CD14-positive monocyte (primary cell): Measurements from ENCODE around the gene SLC24A3. TPM values are rescaled to one million over a fixed set of nuclear protein-coding genes. Genes with fewer than 3 reads are reported as not detected.

ENCODE experiments used
- DNase-seq, 3 donors: peaks; one replicate each; pipeline ENCODE4 v3.0.0-alpha.2; 2011 to 2022
- H2AFZ ChIP-seq: 2 replicates; pipeline ENCODE4 v1.6.0; 2012; ENCODE audit warnings: mild to moderate bottlenecking, low read depth, low read length, inconsistent platforms; ENCODE audit not compliant: insufficient read depth, poor library complexity, severe bottlenecking
- H3K27ac ChIP-seq, 2 donors: 1 replicate in 1 of 2; 2 replicates in 1 of 2; pipeline ENCODE4 v1.5.1; 2012 to 2013; ENCODE audit warnings: low read length in 2 of 2, control low read depth in 1 of 2, inconsistent platforms in 1 of 2, low read depth in 1 of 2, mild to moderate bottlenecking in 1 of 2
- H3K27me3 ChIP-seq, 2 donors: one replicate each; pipeline versions ENCODE4 v1.6.0 to v1.6.1; 2011 to 2013; ENCODE audit warnings: low read length in 2 of 2; ENCODE audit not compliant: control insufficient read depth in 2 of 2, insufficient read depth in 2 of 2
- H3K36me3 ChIP-seq, 2 donors: replicated peaks in 1 of 2; 1 replicate in 1 of 2; 2 replicates in 1 of 2; pipeline versions ENCODE4 v1.5.1 to v1.6.1; 2012 to 2013; ENCODE audit warnings: low read length in 2 of 2, control low read depth in 1 of 2, inconsistent platforms in 1 of 2, mild to moderate bottlenecking in 1 of 2; ENCODE audit not compliant: insufficient read depth in 2 of 2, control insufficient read depth in 1 of 2
- H3K4me1 ChIP-seq, 2 donors: 1 replicate in 1 of 2; 2 replicates in 1 of 2; pipeline versions ENCODE4 v1.5.1 to v1.6.1; 2012 to 2013; ENCODE audit warnings: low read length in 2 of 2, control low read depth in 1 of 2, inconsistent platforms in 1 of 2, mild to moderate bottlenecking in 1 of 2, moderate library complexity in 1 of 2; ENCODE audit not compliant: insufficient read depth in 2 of 2, control insufficient read depth in 1 of 2
- H3K4me2 ChIP-seq: replicated peaks from 2 replicates; pipeline ENCODE3; 2012; ENCODE audit warnings: low read length, moderate library complexity, mild to moderate bottlenecking; ENCODE audit not compliant: poor library complexity, severe bottlenecking; ENCODE audit errors: extremely low read depth
- H3K4me3 ChIP-seq, 3 experiments: fragments of 200-600 bp in 1 of 3; sonication (generic) in 1 of 3; replicated peaks in 1 of 3; 1 replicate in 2 of 3; 2 replicates in 1 of 3; pipeline ENCODE4 v1.5.1; 2011 to 2013; ENCODE audit warnings: low read length in 3 of 3, mild to moderate bottlenecking in 3 of 3, control low read depth in 2 of 3, low read depth in 2 of 3, inconsistent platforms in 1 of 3, moderate library complexity in 1 of 3
- H3K79me2 ChIP-seq: 2 replicates; pipeline ENCODE4 v1.6.0; 2012; ENCODE audit warnings: mild to moderate bottlenecking, control low read depth, inconsistent platforms, low read length, moderate library complexity; ENCODE audit not compliant: insufficient read depth
- H3K9ac ChIP-seq: 2 replicates; pipeline ENCODE4 v1.6.0; 2017; ENCODE audit warnings: low read length, mild to moderate bottlenecking; ENCODE audit not compliant: insufficient read depth, poor library complexity, severe bottlenecking
- H3K9me3 ChIP-seq, 2 donors: replicated peaks in 1 of 2; 1 replicate in 1 of 2; 2 replicates in 1 of 2; pipeline versions ENCODE4 v1.5.1 to v1.6.1; 2012 to 2013; ENCODE audit warnings: low read length in 2 of 2, control low read depth in 1 of 2; ENCODE audit not compliant: control insufficient read depth in 1 of 2, insufficient read depth in 1 of 2
- H4K20me1 ChIP-seq: 2 replicates; pipeline ENCODE4 v1.6.0; 2012; ENCODE audit warnings: mild to moderate bottlenecking, low read length, control low read depth, moderate library complexity; ENCODE audit not compliant: insufficient read depth
- H3K27ac Mint-ChIP-seq, 7 donors: one replicate each; pipeline ENCODE4 v1.8.0; 2020; ENCODE audit warnings: mild to moderate bottlenecking in 7 of 7, mixed read lengths in 7 of 7, moderate library complexity in 6 of 7, inconsistent platforms in 2 of 7
- H3K27me3 Mint-ChIP-seq, 3 donors: one replicate each; pipeline ENCODE4 v1.8.0; 2021 to 2022; ENCODE audit warnings: low read depth in 3 of 3, mild to moderate bottlenecking in 3 of 3, mixed read lengths in 3 of 3, moderate library complexity in 3 of 3, inconsistent platforms in 1 of 3
- H3K36me3 Mint-ChIP-seq, 2 donors: one replicate each; pipeline ENCODE4 v1.8.0; 2020; ENCODE audit warnings: mixed read lengths in 2 of 2, inconsistent platforms in 1 of 2, mild to moderate bottlenecking in 1 of 2
- H3K4me1 Mint-ChIP-seq: one replicate; pipeline ENCODE4 v1.8.0; 2020; ENCODE audit warnings: mild to moderate bottlenecking, mixed read lengths
- H3K4me3 Mint-ChIP-seq, 2 donors: one replicate each; pipeline ENCODE4 v1.8.0; 2020; ENCODE audit warnings: mild to moderate bottlenecking in 2 of 2, mixed read lengths in 2 of 2, moderate library complexity in 1 of 2
- H3K9me3 Mint-ChIP-seq, 7 donors: one replicate each; pipeline ENCODE4 v1.8.0; 2020 to 2022; ENCODE audit warnings: mixed read lengths in 7 of 7, mild to moderate bottlenecking in 6 of 7, moderate library complexity in 6 of 7, inconsistent platforms in 2 of 7
- CTCF ChIP-seq: fragments of 200-600 bp; IDR thresholded peaks from one replicate; pipeline ENCODE4 v1.8.0; 2022; ENCODE audit warnings: antibody characterized with exemption, mild to moderate bottlenecking
- WGBS: methylation state at CpG from one replicate; pipeline ENCODE4 v1.1.5; 2013; ENCODE audit warnings: missing lambda C conversion rate; ENCODE audit not compliant: insufficient coverage; 5-methylcytosine and 5-hydroxymethylcytosine counted together
- intact Hi-C, 2 donors: fragments of 100-400 bp; cut with micrococcal nuclease; formaldehyde crosslinking; loops; one replicate each; pipeline versions ENCODE4 v1.15.0 to v1.15.1; 2023
- polyA plus RNA-seq, 3 donors: library from polyadenylated mRNA; depleted of rRNA in 1 of 3; unstranded in 2 of 3; stranded (reverse) in 1 of 3; fragments of 300-500 nt in 2 of 3; fragments of >200 nt in 1 of 3; fragmentation: Illumina TruSeq in 2 of 3; gene quantifications; 1 replicate in 2 of 3; 2 replicates in 1 of 3; pipeline ENCODE4 v1.2.3, GENCODE V29; 2012 to 2021

Gene SLC24A3
- polyA plus RNA-seq, 3 donors, result 0.04 to 0.08 TPM; not detected in 1

GRCh38 chr20:19501476-19502115 lies 289.2 kb downstream of the SLC24A3 start:
- DNase-seq, result no peak
- H3K4me1 ChIP-seq, result no peaks in the 10 kb centered on the region
- WGBS, result 95% methylated on average over 3 of the region's 4 CpGs
- intact Hi-C loops, result no loop called here
- H3K9me3 ChIP-seq, result no peaks in the 10 kb centered on the region
- no peaks in the 10 kb centered on the region for H3K9me3 Mint-ChIP-seq
- no peak for TF ChIP-seq CTCF
- H3K79me2 ChIP-seq, result no peaks in the 10 kb centered on the region
- H4K20me1 ChIP-seq, result no peaks in the 10 kb centered on the region
- H3K4me1 Mint-ChIP-seq, result peaks cover 7% of the 10 kb centered on the region
- no peak overlapping the region for H3K9ac ChIP-seq
- peaks cover 0 to 5% (median 2%) of the 10 kb centered on the region in 3 donors for H3K27me3 Mint-ChIP-seq
- no peak overlapping the region for H3K27ac Mint-ChIP-seq
- H3K36me3 ChIP-seq, result no peaks in the 10 kb centered on the region
- H3K36me3 Mint-ChIP-seq, result no peaks in the 10 kb centered on the region
- no peak overlapping the region for H3K4me2 ChIP-seq
- H3K27me3 ChIP-seq, result no peaks in the 10 kb centered on the region
- no peak overlapping the region for H3K4me3 ChIP-seq
- H2AFZ ChIP-seq, result no peak overlapping the region
- H3K4me3 Mint-ChIP-seq, result no peak overlapping the region
- no peak overlapping the region for H3K27ac ChIP-seq

GRCh38 chr20:19502169-19502568 lies 289.7 kb downstream of the SLC24A3 start:
- Mint-ChIP-seq H3K27me3 (peaks cover 0 to 5% (median 2%) of the 10 kb centered on the region in 3 donors), H3K9me3 (no peaks in the 10 kb centered on the region), H3K27ac (no peak overlapping the region), H3K4me3 (no peak overlapping the region), H3K36me3 (no peaks in the 10 kb centered on the region), H3K4me1 (peaks cover 7% of the 10 kb centered on the region)
- no peaks in the 10 kb centered on the region for H4K20me1 ChIP-seq
- H3K79me2 ChIP-seq, result no peaks in the 10 kb centered on the region
- no peak for TF ChIP-seq CTCF
- WGBS, result 91% methylated on average over 4 of the region's 5 CpGs
- no peak overlapping the region for H3K9ac ChIP-seq
- no peaks in the 10 kb centered on the region for H3K36me3 ChIP-seq
- no peaks in the 10 kb centered on the region for H3K4me1 ChIP-seq
- H3K27ac ChIP-seq, result no peak overlapping the region
- no peak overlapping the region for H3K4me3 ChIP-seq
- intact Hi-C loops, result no loop called here
- no peak overlapping the region for H2AFZ ChIP-seq
- no peaks in the 10 kb centered on the region for H3K27me3 ChIP-seq
- H3K4me2 ChIP-seq, result no peak overlapping the region
- H3K9me3 ChIP-seq, result no peaks in the 10 kb centered on the region
- DNase-seq, result no peak
